ENCODE data around the gene NWD2.
"Not testable (repeated sequence)": the region's sequence is repeated elsewhere in the genome, so short reads cannot be mapped to it uniquely, and the experiment has no call there.

NWD2 gene

GRCh38 chr4:37244583-37245390 lies at the start of gene NWD2:
Gene NWD2 (plus strand): TSS chr4:37244743. CDS start chr4:37245068, 325 bp downstream.
- TF ChIP-seq CTCF (IDR thresholded peaks at IDR 0.05) (no peak), ZFX (IDR thresholded peaks at IDR 0.05; ENCODE audit: borderline replicate concordance) (no peak)
- H3K27ac ChIP-seq, result no peak within 1 kb of the TSS

GRCh38 chr4:37197899-37198298 lies 46.6 kb upstream of the NWD2 start:
- TF ChIP-seq CTCF (IDR thresholded peaks at IDR 0.05), result no peak
- no peak for TF ChIP-seq ZFX (IDR thresholded peaks at IDR 0.05; ENCODE audit: borderline replicate concordance)
- no peak overlapping the region for H3K27ac ChIP-seq

GRCh38 chr4:37204740-37205139 lies 39.8 kb upstream of the NWD2 start:
- not testable (repeated sequence) for H3K27ac ChIP-seq

- no peak for TF ChIP-seq CTCF (IDR thresholded peaks at IDR 0.05)
- no peak for TF ChIP-seq ZFX (IDR thresholded peaks at IDR 0.05; ENCODE audit: borderline replicate concordance)
- H3K27ac ChIP-seq, result no peak overlapping the region
These were observed 28.3 kb upstream of the NWD2 start for GRCh38 chr4:37216209-37216608.

GRCh38 chr4:37219242-37219641 lies 25.3 kb upstream of the NWD2 start:
- no peak for TF ChIP-seq CTCF (IDR thresholded peaks at IDR 0.05)
- TF ChIP-seq ZFX (IDR thresholded peaks at IDR 0.05; ENCODE audit: borderline replicate concordance), result no peak
- no peak overlapping the region for H3K27ac ChIP-seq

GRCh38 chr4:37219990-37220389 lies 24.6 kb upstream of the NWD2 start:
- H3K27ac ChIP-seq, result no peak overlapping the region
- no peak for TF ChIP-seq ZFX (IDR thresholded peaks at IDR 0.05; ENCODE audit: borderline replicate concordance)
- no peak for TF ChIP-seq CTCF (IDR thresholded peaks at IDR 0.05)

GRCh38 chr4:37220685-37221084 lies 23.9 kb upstream of the NWD2 start:
- TF ChIP-seq CTCF (IDR thresholded peaks at IDR 0.05), result no peak
- TF ChIP-seq ZFX (IDR thresholded peaks at IDR 0.05; ENCODE audit: borderline replicate concordance), result no peak

GRCh38 chr4:37223732-37224131 lies 20.8 kb upstream of the NWD2 start:
- H3K27ac ChIP-seq, result no peak overlapping the region
- TF ChIP-seq CTCF (IDR thresholded peaks at IDR 0.05), result no peak
- no peak for TF ChIP-seq ZFX (IDR thresholded peaks at IDR 0.05; ENCODE audit: borderline replicate concordance)

More at GRCh38 chr4:37220685-37221084, 23.9 kb upstream of the NWD2 start:
- no peak overlapping the region for H3K27ac ChIP-seq

All from 22Rv1 (cell line).